ENCODE results near the gene GDPD1. TPM values are rescaled to one million over a fixed set of nuclear protein-coding genes. Genes with fewer than 3 reads are reported as not detected.
A peak's percentile ranks its signal among the peaks of the same experiment; 100 is the strongest.

GDPD1 gene
- total and polyA plus RNA-seq, 2 donors (not counting 3 experiments of a cell fraction or from before 2014, with no cell fraction given): 2.5 to 4.9 TPM

GRCh38 chr17:59299400-59300092, 79.2 kb downstream of the GDPD1 start:
- Histone ChIP-seq H3K4me1 (ENCODE audit: control insufficient read depth, extremely low read depth, insufficient read depth, low read length) (no peaks in the 10 kb centered on the region), H3K27me3 (ENCODE audit: control insufficient read depth in 2 of 2, insufficient read depth in 2 of 2, low read length in 2 of 2) (no peaks in the 10 kb centered on the region), H3K4me2 (ENCODE audit: insufficient read depth, low read length) (no peak overlapping the region), H2AFZ (ENCODE audit: low read depth, low read length) (no peak overlapping the region), H3K9me1 (replicated peaks; ENCODE audit: control insufficient read depth, extremely low read depth, insufficient read depth, low read length) (no peaks in the 10 kb centered on the region), H3K9ac (replicated peaks; ENCODE audit: extremely low read depth, insufficient read depth, low read length) (no peak overlapping the region), H3K79me2 (ENCODE audit: control insufficient read depth, insufficient read depth, low read length) (no peaks in the 10 kb centered on the region), H3K9me3 (replicated peaks; ENCODE audit: control insufficient read depth, insufficient read depth, low read length) (no peaks in the 10 kb centered on the region), H3K27ac (ENCODE audit: insufficient read depth, low read depth, low read length) (no peak overlapping the region), H3K4me3 (replicated peaks in 1 of 3; ENCODE audit: insufficient read depth in 1 of 3, low read depth in 1 of 3, low read length in 3 of 3) (no peak overlapping the region), H4K20me1 (replicated peaks; ENCODE audit: control insufficient read depth, extremely low read depth, insufficient read depth, low read length) (no peaks in the 10 kb centered on the region), H3K36me3 (ENCODE audit: control insufficient read depth in 2 of 2, extremely low read depth in 1 of 2, insufficient read depth in 2 of 2, low read length in 2 of 2) (no peaks in the 10 kb centered on the region)
- intact Hi-C loops (cut with micrococcal nuclease) (no loop called here), dilution Hi-C loops (cut with MboI; ENCODE audit: extremely low pct_ligation_motif_present, low sequenced_read_pairs) (no loop called here)
- peak; percentile 80 for DNase-seq (ENCODE audit: low read depth, low spot score)
- TF ChIP-seq CTCF (IDR thresholded peaks at IDR 0.05; ENCODE audit: extremely low read depth in 1 of 2, insufficient read depth in 1 of 2, low read depth in 1 of 2, low read length in 2 of 2): no peak
- no peak for TF ChIP-seq MAX (IDR thresholded peaks at IDR 0.05; ENCODE audit: insufficient read depth, insufficient read length)
- no peak for TF ChIP-seq POLR2AphosphoS5 (IDR thresholded peaks at IDR 0.05; ENCODE audit: insufficient read depth, low read depth, low read length)
- TF ChIP-seq JUN (IDR thresholded peaks at IDR 0.05; ENCODE audit: borderline replicate concordance, insufficient read depth, insufficient read length, low read depth): no peak
- TF ChIP-seq POLR2A (IDR thresholded peaks at IDR 0.05; ENCODE audit: low read depth, low read length): no peak
- no peak for FAIRE-seq
- no TSS peak for BruUV-seq (replicated peaks)
- ChIA-PET POLR2A (no interaction called here), CTCF (interaction anchor here (1.3 to 1.6 kb wide), 3 partner anchors 11 to 142 kb away, joined by 3 to 6 read pairs (median 5); partner anchors contain the start of gene GDPD1)

Measured in endothelial cell of umbilical vein (primary cell).